ENCODE results near the gene FABP2.
"Not testable (repeated sequence)": the region's sequence is repeated elsewhere in the genome, so short reads cannot be mapped to it uniquely, and the experiment has no call there.

Gene FABP2

GRCh38 chr4:119321921-119322687 is at the start of gene FABP2:
TSS of gene FABP2 (minus strand) at chr4:119322138. CDS start at chr4:119322102, 36 bp downstream.
- DNase-seq (ENCODE audit: low read depth) = no peak

- DNase-seq (ENCODE audit: low read depth) = not testable (repeated sequence)
These were observed 49.2 kb upstream of the FABP2 start for GRCh38 chr4:119370951-119371683.

GRCh38 chr4:119370392-119370791 is 48.5 kb upstream of the FABP2 start:
- peak; percentile 12 for DNase-seq (ENCODE audit: low read depth)

GRCh38 chr4:119366802-119367201 is 44.9 kb upstream of the FABP2 start:
- not testable (repeated sequence) for DNase-seq (ENCODE audit: low read depth)

GRCh38 chr4:119364203-119364602 is 42.3 kb upstream of the FABP2 start:
- not testable (repeated sequence) for DNase-seq (ENCODE audit: low read depth)

- not testable (repeated sequence) for DNase-seq (ENCODE audit: low read depth)
These were observed 41.4 kb upstream of the FABP2 start for GRCh38 chr4:119363372-119363771.

- not testable (repeated sequence) for DNase-seq (ENCODE audit: low read depth)
These were observed 40.5 kb upstream of the FABP2 start for GRCh38 chr4:119362413-119362812.

GRCh38 chr4:119359873-119360272 is 37.9 kb upstream of the FABP2 start:
- not testable (repeated sequence) for DNase-seq (ENCODE audit: low read depth)

GRCh38 chr4:119356796-119357195 is 34.9 kb upstream of the FABP2 start:
- DNase-seq (ENCODE audit: low read depth) = not testable (repeated sequence)

GRCh38 chr4:119356041-119356440 is 34.1 kb upstream of the FABP2 start:
- DNase-seq (ENCODE audit: low read depth) = not testable (repeated sequence)

GRCh38 chr4:119353364-119353763 is 31.4 kb upstream of the FABP2 start:
- not testable (repeated sequence) for DNase-seq (ENCODE audit: low read depth)

GRCh38 chr4:119348169-119348568 is 26.2 kb upstream of the FABP2 start:
- DNase-seq (ENCODE audit: low read depth) = not testable (repeated sequence)

- not testable (repeated sequence) for DNase-seq (ENCODE audit: low read depth)
These were observed 21.4 kb upstream of the FABP2 start for GRCh38 chr4:119343293-119343692.

GRCh38 chr4:119339895-119340294 is 18.0 kb upstream of the FABP2 start:
- not testable (repeated sequence) for DNase-seq (ENCODE audit: low read depth)

- DNase-seq (ENCODE audit: low read depth) = no peak
These were observed 15.1 kb upstream of the FABP2 start for GRCh38 chr4:119337010-119337409.

GRCh38 chr4:119336332-119336979 is 14.5 kb upstream of the FABP2 start:
- not testable (repeated sequence) for DNase-seq (ENCODE audit: low read depth)

GRCh38 chr4:119329835-119330620 is 8.1 kb upstream of the FABP2 start:
- DNase-seq (ENCODE audit: low read depth) = no peak

- no peak for DNase-seq (ENCODE audit: low read depth)
These were observed 6.8 kb upstream of the FABP2 start for GRCh38 chr4:119328695-119329094.

GRCh38 chr4:119317990-119318389 is 3.9 kb downstream of the FABP2 start:
- no peak for DNase-seq (ENCODE audit: low read depth)

GRCh38 chr4:119315036-119315435 is 6.9 kb downstream of the FABP2 start:
- DNase-seq (ENCODE audit: low read depth) = no peak

- DNase-seq (ENCODE audit: low read depth) = no peak
These were observed 7.6 kb downstream of the FABP2 start for GRCh38 chr4:119314356-119314755.

- DNase-seq (ENCODE audit: low read depth) = no peak
These were observed 8.7 kb downstream of the FABP2 start for GRCh38 chr4:119313237-119313636.

Measured in activated T-cell treated with anti-CD3 and anti-CD28 coated beads for 1 hour (primary cell).